ENCODE results near the gene SARM1. TPM values are rescaled to one million over a fixed set of nuclear protein-coding genes. Genes with fewer than 3 reads are reported as not detected.
"Not testable (repeated sequence)": the region's sequence is repeated elsewhere in the genome, so short reads cannot be mapped to it uniquely, and the experiment has no call there.

SARM1 gene
- total RNA-seq (2014; rRNA removed; shearing (Covaris generic)) = 6.9 and 9.0 TPM in 2 replicates

DNA sequence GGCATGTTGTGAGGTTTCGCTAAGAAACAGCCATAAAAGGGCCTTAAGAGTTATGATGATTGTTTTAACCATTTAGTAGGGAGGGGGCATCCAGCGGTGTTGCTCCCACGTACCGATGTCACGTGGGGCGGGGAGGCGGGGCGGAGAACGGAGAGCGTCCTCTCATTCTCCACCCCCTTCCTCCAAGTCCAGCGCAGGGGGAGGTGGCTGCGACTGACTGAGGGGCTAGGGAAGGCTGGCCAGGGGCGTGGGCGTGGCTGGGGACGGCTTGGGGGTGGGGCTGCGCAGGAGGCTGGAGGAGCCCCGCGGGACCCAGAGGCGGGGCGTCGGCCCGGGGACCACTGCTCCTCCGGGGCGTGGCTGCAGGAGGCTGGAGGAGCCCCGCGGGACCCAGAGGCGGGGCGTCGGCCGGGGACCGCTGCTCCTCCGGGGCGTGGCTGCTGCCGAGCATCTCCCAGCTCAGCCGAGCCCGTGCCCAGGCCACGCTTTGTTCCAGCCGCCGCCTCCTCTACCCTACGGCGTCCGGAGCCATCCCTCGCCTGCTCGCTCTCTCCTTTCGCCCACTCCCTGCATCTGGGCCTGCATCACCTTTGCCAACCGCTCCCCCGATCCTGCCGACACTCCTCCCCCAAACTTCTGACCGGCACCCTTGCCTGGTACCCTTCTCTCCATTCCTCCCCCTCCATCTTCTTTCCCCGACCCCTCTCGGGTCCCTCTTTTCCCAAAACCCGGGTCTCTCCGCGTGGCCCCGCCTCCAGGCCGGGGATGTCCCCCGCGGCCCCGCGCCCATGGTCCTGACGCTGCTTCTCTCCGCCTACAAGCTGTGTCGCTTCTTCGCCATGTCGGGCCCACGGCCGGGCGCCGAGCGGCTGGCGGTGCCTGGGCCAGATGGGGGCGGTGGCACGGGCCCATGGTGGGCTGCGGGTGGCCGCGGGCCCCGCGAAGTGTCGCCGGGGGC is at the start of gene SARM1:
Gene SARM1, plus strand, starts transcription at position 450 of the 958 bp plus-strand sequence. Its CDS starts 339 bp downstream, at position 789.
- DNase-seq (ENCODE audit: low read depth) = peak; percentile 91

DNA sequence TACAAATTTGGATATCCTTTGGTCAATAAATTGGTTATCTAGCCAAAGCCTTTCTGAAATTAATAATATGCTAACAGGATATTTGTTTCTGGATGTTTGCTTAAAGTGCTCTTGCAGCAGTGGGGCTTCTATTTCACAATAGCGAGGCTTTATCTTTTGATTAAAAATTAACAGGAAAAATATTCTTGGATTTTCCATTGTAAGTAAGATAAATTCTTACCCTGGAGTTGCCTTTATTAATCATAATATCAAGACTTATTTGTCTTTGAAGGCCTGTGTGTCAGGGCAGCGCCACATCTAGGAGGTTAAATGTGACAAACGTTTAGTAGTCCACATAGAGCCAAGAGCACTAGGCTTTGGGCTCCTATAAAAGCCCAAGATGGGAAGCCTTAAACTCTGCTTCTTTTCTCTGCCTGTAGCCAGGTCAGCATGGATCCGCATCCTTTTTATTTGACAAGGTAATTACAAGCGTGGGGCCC is 47.2 kb upstream of the SARM1 start:
- no peak for DNase-seq (ENCODE audit: low read depth)

DNA sequence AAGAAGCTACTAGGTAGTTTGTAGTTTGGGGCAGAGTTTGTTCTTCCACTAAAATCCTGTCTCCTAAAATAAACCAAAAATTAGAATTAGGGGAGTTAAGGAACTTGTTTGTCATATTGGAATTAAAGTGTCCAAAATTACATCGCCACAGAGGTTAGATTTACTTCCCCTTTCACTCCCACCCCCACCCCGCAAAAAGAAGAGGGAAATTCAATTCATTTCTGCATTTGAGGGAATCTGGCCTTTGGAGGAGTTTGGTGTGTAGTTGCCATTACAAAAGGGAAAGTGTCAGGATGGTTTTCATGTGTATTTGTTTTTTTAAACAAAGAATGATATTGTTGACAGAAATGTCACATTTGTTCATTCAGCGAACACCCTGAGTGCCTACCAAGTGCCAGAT is 46.7 kb upstream of the SARM1 start:
- no peak for DNase-seq (ENCODE audit: low read depth)

DNA sequence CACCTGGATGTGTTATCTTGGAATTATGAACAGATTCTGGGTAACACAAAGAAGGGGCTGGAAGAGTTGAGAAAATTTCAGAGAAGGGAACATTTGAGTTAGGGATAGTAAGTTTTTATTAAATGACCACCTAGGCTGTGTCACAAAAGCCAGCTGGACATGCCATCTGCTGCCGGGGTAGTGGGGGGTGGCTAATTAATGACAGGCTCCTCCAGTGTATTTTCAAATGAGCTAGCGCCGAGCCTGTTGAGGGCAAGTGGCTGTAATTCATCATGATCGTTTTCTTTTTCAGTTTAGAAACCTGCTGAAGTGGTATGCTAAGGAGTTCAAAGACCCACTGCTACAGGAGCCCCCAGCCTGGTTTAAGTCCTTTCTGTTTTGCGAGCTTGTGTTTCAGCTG is 46.3 kb upstream of the SARM1 start:
- DNase-seq (ENCODE audit: low read depth) = no peak

DNA sequence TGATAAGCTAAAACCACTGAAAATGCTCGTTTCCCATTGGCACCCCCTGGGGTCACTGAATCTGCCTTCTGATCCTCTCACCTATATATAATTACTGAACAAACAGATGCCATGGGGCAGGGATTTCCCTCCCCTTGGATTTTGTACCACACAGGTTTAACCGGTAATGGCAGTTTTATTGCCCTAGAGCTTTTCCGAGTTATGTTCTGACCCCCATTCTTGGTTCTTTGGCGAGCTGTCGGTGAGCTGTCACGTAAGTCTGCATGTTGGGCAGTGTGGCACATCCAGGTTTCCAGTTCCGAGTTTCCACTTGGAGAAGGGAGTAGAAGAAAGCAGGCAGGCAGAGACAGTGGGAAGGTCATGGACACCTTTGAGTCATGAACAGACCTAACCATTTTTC is 45.4 kb upstream of the SARM1 start:
- DNase-seq (ENCODE audit: low read depth) = no peak

DNA sequence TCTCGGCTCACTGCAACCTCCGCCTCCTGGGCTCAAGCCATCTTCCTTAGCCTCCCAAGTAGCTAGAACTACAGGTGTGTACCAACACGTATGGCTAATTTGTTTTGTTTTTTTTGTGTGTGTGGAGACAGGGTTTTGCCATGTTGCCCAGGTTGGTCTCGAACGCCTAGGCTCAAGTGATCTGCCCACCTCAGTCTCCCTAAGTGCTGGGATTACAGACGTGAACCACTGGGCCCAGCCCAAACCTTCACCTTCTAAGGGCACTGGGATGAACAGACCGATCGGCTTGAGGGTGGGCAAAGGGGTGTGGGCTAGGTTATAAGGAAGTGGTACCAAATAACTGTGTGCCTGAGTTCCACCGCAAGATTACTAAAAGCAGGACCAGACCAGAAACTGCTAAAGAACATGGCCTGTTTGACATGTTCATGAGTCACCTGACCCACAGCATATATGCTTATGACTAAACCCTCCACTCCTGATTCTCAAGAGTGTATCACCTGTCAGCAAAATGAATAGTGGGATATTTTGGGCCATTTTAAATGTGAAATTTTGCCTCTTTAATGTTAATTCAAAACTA is 44.4 kb upstream of the SARM1 start:
- DNase-seq (ENCODE audit: low read depth) = no peak

DNA sequence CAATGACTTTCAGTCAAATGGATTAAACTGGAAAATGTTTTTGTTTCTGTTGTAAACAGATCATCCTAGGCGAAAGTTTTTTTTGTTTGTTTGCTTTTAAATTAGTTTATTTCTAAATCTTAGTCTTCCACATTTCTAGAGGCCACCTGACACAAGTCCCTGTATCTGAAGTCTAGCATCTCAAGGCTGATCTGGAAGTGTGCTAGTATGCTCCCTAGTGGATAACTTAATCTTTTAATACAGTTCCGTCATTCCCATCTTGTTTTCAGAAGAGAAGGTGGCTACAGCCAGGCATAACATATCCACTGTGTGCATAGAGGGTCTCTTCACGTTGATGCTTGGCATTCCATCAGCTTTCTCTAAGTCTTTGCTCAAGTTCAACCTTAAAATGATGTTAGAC is 43.8 kb upstream of the SARM1 start:
- no peak for DNase-seq (ENCODE audit: low read depth)

DNA sequence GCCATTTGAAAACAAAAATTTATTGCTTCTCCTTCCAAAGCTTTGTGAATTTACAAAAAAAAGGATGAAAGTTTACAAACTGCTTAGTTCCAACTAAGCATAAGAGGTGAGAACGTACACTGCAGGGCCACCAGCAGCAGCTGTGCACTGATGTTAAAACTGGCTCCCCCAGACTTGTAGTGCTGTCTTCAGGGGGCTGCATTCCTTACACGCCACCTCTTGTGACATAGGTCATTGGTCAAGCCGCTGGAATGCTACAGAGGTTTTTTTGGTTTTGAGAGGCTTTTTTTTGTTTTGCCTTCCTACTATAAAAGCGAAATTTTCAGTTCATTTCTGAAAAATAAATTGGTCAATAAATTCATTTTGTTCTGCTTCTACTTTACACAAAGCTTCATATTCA is 43.2 kb upstream of the SARM1 start:
- no peak for DNase-seq (ENCODE audit: low read depth)

DNA sequence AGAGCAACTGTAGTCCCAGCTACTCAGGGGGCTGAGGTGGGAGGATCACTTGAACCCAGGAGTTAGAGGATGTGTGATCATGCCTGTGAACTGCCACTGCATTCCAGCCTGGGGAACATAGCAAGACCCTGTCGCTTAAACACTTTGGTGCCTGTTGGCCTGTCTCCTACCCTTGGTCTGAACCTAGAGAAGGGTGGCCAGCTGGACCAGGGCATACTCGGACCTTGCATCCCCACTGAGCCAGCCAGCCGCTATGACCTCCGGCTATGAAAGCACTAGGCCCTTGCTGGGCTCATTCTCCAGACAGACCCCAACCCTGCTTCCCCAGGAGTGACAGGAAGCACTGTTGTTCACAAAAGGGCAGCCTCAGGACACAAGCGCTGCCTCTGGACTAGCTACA is 40.8 kb upstream of the SARM1 start:
- DNase-seq (ENCODE audit: low read depth) = no peak

DNA sequence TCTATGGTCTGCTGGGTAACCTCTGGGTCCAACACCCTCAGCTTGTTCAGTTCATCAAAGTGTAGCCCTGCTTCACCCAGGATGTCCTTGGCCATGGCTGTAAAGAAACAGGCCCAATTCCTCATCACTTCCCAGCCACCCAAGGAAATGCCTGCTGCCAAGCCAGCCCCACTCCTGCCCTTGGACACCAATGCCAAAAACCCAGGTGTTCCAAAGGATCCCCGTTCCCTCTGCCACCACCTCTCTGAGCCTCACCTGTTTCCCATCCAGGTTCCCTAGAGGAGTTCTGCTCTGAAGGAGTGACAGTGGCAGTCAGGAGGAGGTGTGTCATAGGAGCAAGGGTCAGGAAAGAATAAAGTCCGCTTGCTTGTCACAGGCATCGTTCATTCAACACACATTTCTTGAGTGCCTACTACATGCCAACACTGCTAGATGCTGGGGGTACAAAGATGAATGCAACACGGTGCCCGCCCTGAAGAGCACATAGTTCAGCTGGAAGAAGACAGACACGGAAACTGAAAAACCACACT is 39.5 kb upstream of the SARM1 start:
- no peak for DNase-seq (ENCODE audit: low read depth)

DNA sequence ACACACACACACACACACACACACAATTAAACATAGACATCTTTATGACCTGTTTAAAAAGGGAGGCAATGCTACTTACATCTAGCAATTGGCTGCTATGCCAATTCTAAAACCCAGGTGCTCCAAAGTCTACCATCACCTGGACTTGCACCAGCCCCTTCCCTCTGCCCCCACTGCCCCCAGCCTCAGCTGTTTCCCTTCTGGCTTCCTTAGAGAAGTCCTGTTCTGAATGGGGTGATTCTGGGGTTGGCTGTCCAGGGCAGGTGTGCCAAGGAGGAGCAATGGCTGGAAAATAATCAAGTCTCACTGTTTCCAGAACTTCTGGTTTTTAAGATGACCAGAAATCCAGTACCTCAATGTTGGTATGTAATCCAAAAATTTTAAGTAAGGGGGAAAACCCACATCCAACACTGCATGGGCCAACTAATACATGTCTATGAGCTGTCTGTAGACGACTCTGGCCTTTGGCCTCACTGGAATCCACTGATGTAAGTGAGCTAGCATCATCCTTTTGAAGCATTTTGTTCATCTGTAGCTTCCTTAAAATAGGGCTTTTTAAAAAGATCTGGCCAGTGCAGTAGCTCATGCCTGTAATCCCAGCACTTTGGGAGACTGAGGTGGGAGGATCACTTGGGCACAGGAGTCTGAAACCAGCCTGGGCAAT is 38.3 kb upstream of the SARM1 start:
- DNase-seq (ENCODE audit: low read depth) = no peak

DNA sequence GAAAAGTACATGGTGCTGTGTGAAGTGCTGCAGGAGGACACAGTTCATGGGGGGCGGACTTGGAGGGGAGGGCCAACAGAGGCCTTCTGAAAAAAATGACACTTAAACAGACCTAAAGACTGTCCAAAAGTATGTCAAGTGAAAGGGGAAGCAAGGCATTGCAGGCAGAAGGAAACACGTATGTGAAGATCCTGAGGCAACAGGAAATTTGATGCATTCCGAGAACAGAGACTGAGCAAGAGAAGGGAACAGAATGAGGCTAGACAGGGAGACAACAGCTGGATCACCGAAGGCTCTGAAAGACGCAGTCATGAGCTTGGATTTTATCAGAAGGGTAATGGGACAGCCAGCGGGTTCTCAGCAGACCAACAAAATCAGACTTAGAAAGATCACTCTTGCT is 37.3 kb upstream of the SARM1 start:
- DNase-seq (ENCODE audit: low read depth) = no peak

DNA sequence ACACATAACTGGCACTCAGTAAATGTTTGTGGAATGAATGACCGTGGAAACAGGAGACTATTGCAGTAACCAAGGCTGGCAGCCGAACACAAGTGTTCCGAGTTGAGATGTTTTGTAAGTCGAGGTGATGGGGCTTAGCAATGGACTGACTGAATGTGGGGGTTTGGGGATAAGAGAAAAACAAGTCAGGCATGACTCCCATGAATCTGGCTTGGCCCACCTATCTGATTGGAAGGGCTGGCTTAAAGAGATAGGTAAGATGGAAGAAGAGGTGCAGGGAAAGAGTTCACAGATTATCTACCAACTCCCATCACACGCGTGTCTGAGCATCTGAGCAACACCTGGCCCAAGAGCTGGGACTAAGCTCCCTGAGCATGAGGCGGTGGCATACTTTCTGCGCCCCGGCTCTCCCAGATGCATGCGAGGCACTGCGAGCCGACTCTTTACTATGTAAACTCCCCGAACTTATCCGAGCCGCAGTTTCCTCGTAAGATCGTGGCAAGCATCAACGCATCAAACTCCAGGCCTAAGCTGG is 36.8 kb upstream of the SARM1 start:
- no peak for DNase-seq (ENCODE audit: low read depth)

DNA sequence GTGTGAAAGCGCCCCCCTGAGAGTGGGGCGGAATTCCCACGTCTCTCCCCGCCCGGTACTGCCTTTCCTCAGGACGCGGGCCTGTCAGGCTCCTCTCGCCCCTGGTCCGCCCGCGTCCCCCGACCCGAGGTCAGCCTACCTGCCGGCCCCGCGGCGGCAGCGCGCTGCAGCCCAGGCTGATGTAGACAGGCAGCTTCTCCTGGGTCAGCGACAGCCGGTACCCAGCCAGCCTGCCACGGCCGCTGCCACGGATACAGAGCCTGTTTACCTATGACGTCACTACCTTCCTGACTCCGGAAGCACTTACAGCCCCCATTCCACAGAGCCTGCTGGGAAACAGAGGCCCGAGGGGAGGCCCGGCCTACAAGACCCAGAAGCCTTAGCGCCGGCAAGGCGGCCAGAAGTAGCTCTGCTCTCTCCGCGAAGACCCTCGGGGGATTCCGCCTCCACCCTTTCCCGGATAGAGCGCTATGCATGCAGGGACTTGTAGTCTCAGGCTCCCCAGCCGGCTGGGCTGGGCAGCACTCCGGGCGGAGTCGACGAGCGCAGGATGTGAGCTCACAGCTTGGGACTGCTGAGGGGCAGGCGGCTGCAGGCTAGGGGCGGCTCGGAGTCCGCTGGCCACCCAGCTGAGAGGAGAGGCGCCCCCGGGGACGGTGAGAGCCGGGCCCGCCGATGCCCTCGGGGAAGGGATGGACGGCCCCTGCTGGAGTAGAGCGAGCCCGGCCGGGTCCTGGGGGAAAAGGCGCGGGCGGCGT is 36.1 kb upstream of the SARM1 start, which contains the start of the genes IFT20 and TNFAIP1:
Gene IFT20, minus strand, starts transcription at position 272 of the 758 bp plus-strand sequence. CDS start 3,487 bp downstream, outside the sequence.
Gene TNFAIP1, plus strand, starts transcription at position 561 of the 758 bp plus-strand sequence. CDS start 3,761 bp downstream, outside the sequence.
- DNase-seq (ENCODE audit: low read depth) = peak; percentile 99

DNA sequence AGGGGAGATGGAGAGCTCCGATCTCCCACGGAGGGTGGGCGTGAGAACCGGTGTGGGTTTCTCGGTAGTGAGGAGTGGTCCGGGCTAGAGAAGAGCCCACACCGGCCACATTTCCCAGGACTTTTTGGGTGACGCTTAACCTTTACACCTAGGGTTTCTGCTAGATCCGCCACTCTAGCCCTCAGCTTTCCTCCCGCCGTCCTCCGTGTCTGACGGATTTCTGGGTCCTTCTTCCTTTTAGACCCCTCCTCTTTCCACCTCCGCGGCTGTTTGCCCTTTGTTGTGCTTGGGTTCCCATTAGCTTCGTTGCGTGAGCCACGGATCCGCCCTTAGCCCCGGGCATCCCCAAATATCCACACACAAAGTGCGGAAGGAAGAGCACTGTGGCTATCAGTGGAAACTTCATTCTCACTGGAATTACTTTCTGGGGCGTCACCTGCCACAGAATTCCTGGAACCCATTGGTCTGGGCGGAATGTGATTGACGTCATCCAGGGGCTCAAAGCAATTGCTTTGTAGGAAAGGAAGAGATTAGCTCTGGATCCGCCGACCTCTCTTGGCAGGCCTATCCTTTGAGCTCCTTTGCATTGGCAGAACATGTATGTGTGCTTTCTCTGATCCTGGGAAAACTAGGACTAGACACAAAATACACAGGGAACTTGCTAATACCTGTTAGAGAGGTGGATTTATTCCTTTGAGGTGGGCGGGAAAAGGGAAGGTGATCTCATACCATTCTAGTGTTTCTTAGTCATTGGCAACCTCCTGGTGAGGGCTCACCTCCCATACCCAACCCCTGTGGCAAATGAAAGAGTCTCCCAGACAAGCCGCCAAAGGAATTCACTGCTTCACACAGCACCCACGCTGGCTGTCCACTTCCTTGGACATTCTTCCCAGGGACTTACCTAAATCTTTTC is 35.3 kb upstream of the SARM1 start:
- peak; percentile 83 for DNase-seq (ENCODE audit: low read depth)

DNA sequence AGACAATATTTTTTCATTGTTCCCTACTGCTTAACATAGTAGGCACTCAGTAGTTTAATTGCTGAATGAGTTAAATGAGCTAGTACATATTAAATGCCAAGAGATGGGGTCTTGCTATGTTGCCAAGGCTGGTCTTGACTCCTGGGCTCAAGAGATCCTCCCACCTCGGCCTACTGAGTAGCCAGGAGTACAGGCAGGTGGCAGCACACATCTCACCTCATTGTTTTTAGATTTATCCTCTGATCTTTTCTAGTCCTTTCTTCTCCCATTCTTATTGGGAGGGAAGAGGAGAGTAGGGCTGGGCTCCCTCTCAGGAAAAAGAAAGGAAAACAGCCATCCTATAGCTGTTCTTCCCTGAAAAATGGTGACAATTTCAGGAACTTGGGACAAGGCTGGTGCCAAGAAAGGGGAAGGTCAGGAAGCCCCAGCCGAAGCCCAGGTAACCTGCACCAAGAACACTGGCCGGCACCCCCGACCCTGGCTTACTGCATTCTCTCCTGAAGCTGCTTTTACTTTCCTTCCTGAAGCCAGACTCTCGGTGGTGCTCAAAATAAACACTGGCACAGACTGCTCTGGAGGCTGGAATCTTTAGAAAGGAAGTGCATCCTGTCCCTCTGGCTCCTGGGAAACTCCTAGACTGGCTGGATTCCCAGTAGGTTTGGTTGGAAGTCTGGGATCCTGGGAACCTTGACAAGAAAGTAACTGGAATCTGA is 33.3 kb upstream of the SARM1 start:
- DNase-seq (ENCODE audit: low read depth) = peak; percentile 60

DNA sequence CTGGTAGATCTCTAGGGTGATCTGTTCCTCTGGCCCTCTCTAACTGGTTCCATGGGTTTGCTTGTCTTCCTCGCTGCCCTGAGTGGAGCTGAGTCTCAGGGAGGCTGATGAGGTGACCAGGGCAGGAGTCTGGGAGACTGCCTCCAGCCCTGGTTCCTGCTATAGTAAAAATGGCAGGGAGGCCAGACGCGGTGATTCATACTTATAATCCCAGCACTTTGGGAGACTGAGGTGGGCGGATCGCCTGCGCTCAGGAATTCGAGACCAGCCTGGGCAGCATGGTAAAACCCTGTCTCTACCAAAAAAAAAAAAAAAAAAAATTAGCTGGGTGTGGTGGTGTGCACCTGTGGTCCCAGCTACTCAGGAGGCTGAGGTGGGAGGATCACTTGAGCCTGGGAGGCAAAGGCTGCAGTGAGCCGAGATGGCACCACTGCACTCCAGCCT is 32.7 kb upstream of the SARM1 start:
- not testable (repeated sequence) for DNase-seq (ENCODE audit: low read depth)

DNA sequence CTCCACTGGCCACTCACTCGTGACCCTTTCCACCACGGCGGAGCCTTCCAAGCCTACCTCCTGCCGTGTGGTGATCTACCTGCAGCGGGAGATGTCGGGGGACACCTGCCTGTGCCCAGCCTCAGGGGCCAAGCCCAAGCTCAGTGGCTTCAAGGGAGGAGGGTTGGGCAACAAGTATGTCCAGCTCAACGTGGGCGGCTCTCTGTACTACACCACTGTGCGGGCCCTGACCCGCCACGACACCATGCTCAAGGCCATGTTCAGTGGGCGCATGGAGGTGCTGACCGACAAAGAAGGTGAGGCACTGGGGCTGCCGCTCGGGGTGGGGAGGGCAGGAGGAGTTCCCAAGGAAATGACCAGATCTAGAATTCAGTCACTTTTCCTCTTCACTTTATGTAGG is 32.1 kb upstream of the SARM1 start:
- no peak for DNase-seq (ENCODE audit: low read depth)

DNA sequence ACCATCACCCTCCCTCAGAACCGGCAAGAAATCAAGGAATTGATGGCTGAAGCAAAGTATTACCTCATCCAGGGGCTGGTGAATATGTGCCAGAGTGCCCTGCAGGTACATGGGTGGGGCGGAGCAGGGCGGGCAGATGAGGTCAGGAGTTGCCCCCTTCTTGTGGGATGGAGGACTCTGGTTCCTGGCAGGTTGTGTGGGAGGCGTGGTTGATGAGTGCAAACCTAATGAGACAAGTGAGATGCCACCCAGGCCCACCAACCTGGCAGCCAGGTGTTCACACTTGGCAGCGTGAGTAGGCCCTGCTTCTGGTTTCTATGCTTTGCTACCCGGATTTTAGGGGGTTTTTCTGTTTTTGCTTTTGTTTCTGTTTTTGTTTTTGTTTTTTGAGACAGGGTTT is 31.1 kb upstream of the SARM1 start:
- no peak for DNase-seq (ENCODE audit: low read depth)
